HepG2 (cell line): ENCODE data around the gene YEATS4.

ENCODE experiments used
- CTCF ChIP-seq: sonication (generic); formaldehyde crosslinking; IDR thresholded peaks from 2 replicates; pipeline ENCODE4 v1.5.0; 2020; ENCODE audit warnings: mild to moderate bottlenecking, missing genetic modification reagents, moderate library complexity
- HNF4A ChIP-seq: sonication (generic); formaldehyde crosslinking; IDR thresholded peaks from 2 replicates; pipeline ENCODE4 v1.4.0; 2020; ENCODE audit warnings: missing genetic modification reagents
- NFIC ChIP-seq: IDR thresholded peaks from 2 replicates; pipeline ENCODE4 v1.6.1; 2012; ENCODE audit warnings: mild to moderate bottlenecking, low read length, inconsistent platforms
- ZNF678 ChIP-seq: sonication (generic); formaldehyde crosslinking; IDR thresholded peaks from 2 replicates; pipeline ENCODE4 v1.4.0; 2020; ENCODE audit warnings: mild to moderate bottlenecking, missing genetic modification reagents
- TF ChIP-seq, protein P1 (sequence below): sonication (generic); formaldehyde crosslinking; conservative IDR thresholded peaks from 2 replicates; pipeline ENCODE4 v1.4.0; 2020; ENCODE audit warnings: mild to moderate bottlenecking, missing genetic modification reagents, moderate library complexity

DNA sequence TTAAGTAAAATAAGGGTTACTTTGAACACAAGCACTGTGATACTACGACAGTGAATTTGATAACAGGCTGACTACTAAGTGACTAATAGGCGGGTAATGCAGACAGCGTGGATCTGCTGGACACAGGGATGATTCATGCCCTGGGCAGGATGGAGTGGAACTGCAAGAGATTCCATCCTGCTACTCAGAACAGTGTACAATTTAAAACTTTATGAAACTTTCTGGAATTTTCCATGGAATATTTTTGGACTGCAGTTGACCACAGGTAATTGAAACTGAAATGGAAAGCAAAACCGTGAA lies 46.0 kb downstream of the YEATS4 start:
- no peak for TF ChIP-seq HNF4A (CRISPR knock-in tag)
- TF ChIP-seq ZNF678 (CRISPR knock-in tag), result no peak
- TF ChIP-seq, protein P1, sequence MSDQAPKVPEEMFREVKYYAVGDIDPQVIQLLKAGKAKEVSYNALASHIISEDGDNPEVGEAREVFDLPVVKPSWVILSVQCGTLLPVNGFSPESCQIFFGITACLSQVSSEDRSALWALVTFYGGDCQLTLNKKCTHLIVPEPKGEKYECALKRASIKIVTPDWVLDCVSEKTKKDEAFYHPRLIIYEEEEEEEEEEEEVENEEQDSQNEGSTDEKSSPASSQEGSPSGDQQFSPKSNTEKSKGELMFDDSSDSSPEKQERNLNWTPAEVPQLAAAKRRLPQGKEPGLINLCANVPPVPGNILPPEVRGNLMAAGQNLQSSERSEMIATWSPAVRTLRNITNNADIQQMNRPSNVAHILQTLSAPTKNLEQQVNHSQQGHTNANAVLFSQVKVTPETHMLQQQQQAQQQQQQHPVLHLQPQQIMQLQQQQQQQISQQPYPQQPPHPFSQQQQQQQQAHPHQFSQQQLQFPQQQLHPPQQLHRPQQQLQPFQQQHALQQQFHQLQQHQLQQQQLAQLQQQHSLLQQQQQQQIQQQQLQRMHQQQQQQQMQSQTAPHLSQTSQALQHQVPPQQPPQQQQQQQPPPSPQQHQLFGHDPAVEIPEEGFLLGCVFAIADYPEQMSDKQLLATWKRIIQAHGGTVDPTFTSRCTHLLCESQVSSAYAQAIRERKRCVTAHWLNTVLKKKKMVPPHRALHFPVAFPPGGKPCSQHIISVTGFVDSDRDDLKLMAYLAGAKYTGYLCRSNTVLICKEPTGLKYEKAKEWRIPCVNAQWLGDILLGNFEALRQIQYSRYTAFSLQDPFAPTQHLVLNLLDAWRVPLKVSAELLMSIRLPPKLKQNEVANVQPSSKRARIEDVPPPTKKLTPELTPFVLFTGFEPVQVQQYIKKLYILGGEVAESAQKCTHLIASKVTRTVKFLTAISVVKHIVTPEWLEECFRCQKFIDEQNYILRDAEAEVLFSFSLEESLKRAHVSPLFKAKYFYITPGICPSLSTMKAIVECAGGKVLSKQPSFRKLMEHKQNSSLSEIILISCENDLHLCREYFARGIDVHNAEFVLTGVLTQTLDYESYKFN, result no peak
- TF ChIP-seq NFIC, result no peak
- no peak for TF ChIP-seq CTCF (CRISPR knock-in tag)
